Measurements from ENCODE around the gene SUCO. TPM values are rescaled to one million over a fixed set of nuclear protein-coding genes. Genes with fewer than 3 reads are reported as not detected.

Gene SUCO
- total and polyA plus RNA-seq, 12 donors = 10.2 to 31.4 (median 24.6) TPM

- H3K4me3 ChIP-seq = no peak overlapping the region
- no peak for ATAC-seq
- peaks cover 0 to 11% (median 0%) of the 10 kb centered on the region in 9 donors for H3K4me1 ChIP-seq
- no peaks in the 10 kb centered on the region for H3K27me3 ChIP-seq
- no peak for DNase-seq
- no peak overlapping the region for H3K27ac ChIP-seq
- H3K36me3 ChIP-seq = no peaks in the 10 kb centered on the region
- H3K9me3 ChIP-seq = peaks cover 0 to 14% (median 0%) of the 10 kb centered on the region in 11 donors
- TF ChIP-seq CTCF (IDR thresholded peaks at IDR 0.05) = no peak
- intact Hi-C loops (cut with DNase I) = no loop called here
- 87 to 91% methylated on average over 11 of the region's 11 CpGs for WGBS, 2 donors
These were observed 97.3 kb downstream of the SUCO start for GRCh38 chr1:172630056-172630818.

- WGBS, 2 donors = 65 to 79% methylated on average over 3 of the region's 3 CpGs
- no peak for TF ChIP-seq CTCF (IDR thresholded peaks at IDR 0.05)
- no peak for ATAC-seq
- no peaks in the 10 kb centered on the region for H3K27me3 ChIP-seq
- H3K4me1 ChIP-seq = peaks cover 0 to 11% (median 0%) of the 10 kb centered on the region in 9 donors
- H3K36me3 ChIP-seq = no peaks in the 10 kb centered on the region
- no peak for DNase-seq
- H3K4me3 ChIP-seq = no peak overlapping the region
- no peak overlapping the region for H3K27ac ChIP-seq
- intact Hi-C loops (cut with DNase I) = no loop called here
- H3K9me3 ChIP-seq = peaks cover 0 to 14% (median 0%) of the 10 kb centered on the region in 11 donors
These were observed 97.9 kb downstream of the SUCO start for GRCh38 chr1:172630868-172631267.

- WGBS, 2 donors = 84 to 86% methylated on average over 2 of the region's 2 CpGs
These were observed 104.6 kb downstream of the SUCO start for GRCh38 chr1:172637522-172637921.

GRCh38 chr1:172638249-172638648 is 105.3 kb downstream of the SUCO start:
- Histone ChIP-seq H3K4me3 (no peak overlapping the region), H3K36me3 (no peaks in the 10 kb centered on the region), H3K4me1 (peaks cover 0 to 24% (median 0%) of the 10 kb centered on the region in 9 donors), H3K9me3 (peaks cover 0 to 8% (median 0%) of the 10 kb centered on the region in 11 donors), H3K27ac (peak overlapping the region in 1 of 10 donors; percentile 54), H3K27me3 (no peaks in the 10 kb centered on the region)
- ATAC-seq (no peak), DNase-seq (no peak)
- intact Hi-C loops (cut with DNase I) = no loop called here
- WGBS, 2 donors = 86 to 90% methylated on average over 2 of the region's 2 CpGs
- TF ChIP-seq CTCF (IDR thresholded peaks at IDR 0.05) = no peak

More at GRCh38 chr1:172637522-172637921, 104.6 kb downstream of the SUCO start:
- Histone ChIP-seq H3K9me3 (peaks cover 0 to 9% (median 0%) of the 10 kb centered on the region in 11 donors), H3K4me1 (peaks cover 0 to 18% (median 0%) of the 10 kb centered on the region in 9 donors), H3K4me3 (no peak overlapping the region), H3K36me3 (no peaks in the 10 kb centered on the region), H3K27me3 (no peaks in the 10 kb centered on the region), H3K27ac (peak overlapping the region in 1 of 10 donors; percentile 54)
- intact Hi-C loops (cut with DNase I) = no loop called here
- peak in 3 of 8 donors; percentile 22 to 44 (median 41) for ATAC-seq
- TF ChIP-seq CTCF (IDR thresholded peaks at IDR 0.05) = no peak
- DNase-seq = no peak

All from heart right ventricle (tissue), 16 donors.